Adipose tissue (tissue), 3 donors: ENCODE results near the gene CLMN. TPM values are rescaled to one million over a fixed set of nuclear protein-coding genes. Genes with fewer than 3 reads are reported as not detected.

Experiments
- H3K27ac ChIP-seq: one replicate; pipeline ENCODE4 v1.5.1; 2013; ENCODE audit warnings: low read depth, low read length
- WGBS, 3 donors: extraction: QIAGEN DNeasy Blood & Tissue Kit; methylation state at CpG; one replicate each; pipeline ENCODE4 v1.1.7; 2013; 5-methylcytosine and 5-hydroxymethylcytosine counted together
- polyA plus RNA-seq, 3 donors: library from polyadenylated mRNA; stranded (reverse); fragments of 200-250 nt; gene quantifications; one replicate each; pipeline ENCODE4 v1.2.3, GENCODE V29; 2013
- donor health status: healthy with polysubstance abuse.
- donor health status: Bipolar disorder and iron deficiency.
- donor health status: healthy.

The CLMN gene
- polyA plus RNA-seq, 3 donors, result 11.0 to 25.0 (median 19.7) TPM

- WGBS, 3 donors, result 93 to 98% (median 97%) methylated on average over 8 of the region's 8 CpGs
- no peak overlapping the region for H3K27ac ChIP-seq
Observed at GRCh38 chr14:95346266-95346665, 26.6 kb upstream of the CLMN start.

- no peak overlapping the region for H3K27ac ChIP-seq
- 72 to 94% (median 82%) methylated on average over 5 of the region's 5 CpGs for WGBS, 3 donors
Observed at GRCh38 chr14:95345032-95345431, 25.3 kb upstream of the CLMN start.

GRCh38 chr14:95344536-95344935 is 24.8 kb upstream of the CLMN start:
- no peak overlapping the region for H3K27ac ChIP-seq

GRCh38 chr14:95341564-95341963 is 21.9 kb upstream of the CLMN start:
- H3K27ac ChIP-seq, result no peak overlapping the region
- 44 to 76% (median 76%) methylated on average over 4 of the region's 4 CpGs for WGBS, 3 donors

GRCh38 chr14:95341115-95341514 is 21.4 kb upstream of the CLMN start:
- no peak overlapping the region for H3K27ac ChIP-seq
- 91 to 100% (median 95%) methylated on average over 1 of the region's 1 CpG for whole genome bisulfite sequencing, 3 donors

GRCh38 chr14:95340201-95340697 is 20.5 kb upstream of the CLMN start:
- no peak overlapping the region for H3K27ac ChIP-seq
- 21 to 54% (median 48%) methylated on average over 8 of the region's 8 CpGs for WGBS, 3 donors

GRCh38 chr14:95339301-95339865 is 19.7 kb upstream of the CLMN start:
- no peak overlapping the region for H3K27ac ChIP-seq
- 29 to 77% (median 75%) methylated on average over 10 of the region's 10 CpGs for WGBS, 3 donors

GRCh38 chr14:95338436-95338835 is 18.7 kb upstream of the CLMN start:
- H3K27ac ChIP-seq, result no peak overlapping the region
- 76 to 96% (median 84%) methylated on average over 5 of the region's 5 CpGs for WGBS, 3 donors

GRCh38 chr14:95337041-95337595 is 17.4 kb upstream of the CLMN start:
- H3K27ac ChIP-seq, result no peak overlapping the region
- WGBS, 3 donors, result 76 to 89% (median 82%) methylated on average over 10 of the region's 10 CpGs

GRCh38 chr14:95336192-95336760 is 16.6 kb upstream of the CLMN start:
- 68 to 95% (median 90%) methylated on average over 5 of the region's 5 CpGs for WGBS, 3 donors
- no peak overlapping the region for H3K27ac ChIP-seq

GRCh38 chr14:95335071-95335470 is 15.4 kb upstream of the CLMN start:
- WGBS, 3 donors, result 90 to 100% (median 98%) methylated on average over 2 of the region's 2 CpGs

GRCh38 chr14:95334044-95334443 is 14.3 kb upstream of the CLMN start:
- H3K27ac ChIP-seq, result no peak overlapping the region
- 76 to 81% (median 80%) methylated on average over 6 of the region's 6 CpGs for WGBS, 3 donors

More at GRCh38 chr14:95335071-95335470, 15.4 kb upstream of the CLMN start:
- no peak overlapping the region for H3K27ac ChIP-seq

GRCh38 chr14:95332641-95333040 is 12.9 kb upstream of the CLMN start:
- H3K27ac ChIP-seq, result no peak overlapping the region
- whole genome bisulfite sequencing, 3 donors, result 87 to 91% (median 91%) methylated on average over 3 of the region's 3 CpGs

- H3K27ac ChIP-seq, result no peak overlapping the region
- WGBS, 3 donors, result 76 to 80% (median 77%) methylated on average over 10 of the region's 10 CpGs
Observed at GRCh38 chr14:95331708-95332408, 12.2 kb upstream of the CLMN start.

- 84 to 92% (median 90%) methylated on average over 19 to 20 of the region's 20 CpGs for WGBS, 3 donors
- no peak overlapping the region for H3K27ac ChIP-seq
Observed at GRCh38 chr14:95330591-95331370, 11.1 kb upstream of the CLMN start.

- H3K27ac ChIP-seq, result no peak overlapping the region
- 90 to 96% (median 94%) methylated on average over 9 of the region's 9 CpGs for WGBS, 3 donors
Observed at GRCh38 chr14:95329941-95330340, 10.2 kb upstream of the CLMN start.

GRCh38 chr14:95328729-95329503 is 9.2 kb upstream of the CLMN start:
- WGBS, 3 donors, result 71 to 83% (median 83%) methylated on average over 13 of the region's 13 CpGs
- no peak overlapping the region for H3K27ac ChIP-seq
